Measurements from ENCODE around the gene FBXL17. TPM values are rescaled to one million over a fixed set of nuclear protein-coding genes. Genes with fewer than 3 reads are reported as not detected.

Gene FBXL17
- total RNA-seq, 4 donors from 2014 or later: 11.5 to 28.6 (median 19.9) TPM

DNA sequence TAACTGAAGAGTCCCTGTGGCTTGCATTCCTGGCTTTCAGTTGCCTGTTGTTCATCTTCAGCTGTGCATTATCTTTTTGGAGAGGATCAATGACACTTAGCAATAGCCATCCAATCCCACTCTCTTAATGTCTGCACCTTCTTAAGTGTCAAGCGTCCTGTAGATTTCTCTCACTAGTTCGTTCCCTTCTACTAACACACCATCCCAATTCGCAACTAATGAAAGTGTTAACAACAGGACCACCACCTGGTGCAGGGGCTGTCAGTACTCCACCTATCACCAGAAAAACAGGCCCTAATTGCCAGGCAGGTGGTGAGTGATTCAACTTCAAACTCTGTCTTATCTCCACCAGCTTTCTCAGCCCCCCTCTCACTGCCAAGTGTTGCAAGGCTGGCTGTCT is 541.7 kb downstream of the FBXL17 start:
- Histone ChIP-seq H3K27ac (no peak overlapping the region), H3K4me3 (no peak overlapping the region), H3K27me3 (no peaks in the 10 kb centered on the region), H3K4me1 (no peaks in the 10 kb centered on the region), H3K9me3 (no peaks in the 10 kb centered on the region), H3K36me3 (no peaks in the 10 kb centered on the region)
- no peak for DNase-seq
- intact Hi-C loops (cut with DNase I; ENCODE audit: low total_unique reads): no loop called here
- TF ChIP-seq, protein P1, sequence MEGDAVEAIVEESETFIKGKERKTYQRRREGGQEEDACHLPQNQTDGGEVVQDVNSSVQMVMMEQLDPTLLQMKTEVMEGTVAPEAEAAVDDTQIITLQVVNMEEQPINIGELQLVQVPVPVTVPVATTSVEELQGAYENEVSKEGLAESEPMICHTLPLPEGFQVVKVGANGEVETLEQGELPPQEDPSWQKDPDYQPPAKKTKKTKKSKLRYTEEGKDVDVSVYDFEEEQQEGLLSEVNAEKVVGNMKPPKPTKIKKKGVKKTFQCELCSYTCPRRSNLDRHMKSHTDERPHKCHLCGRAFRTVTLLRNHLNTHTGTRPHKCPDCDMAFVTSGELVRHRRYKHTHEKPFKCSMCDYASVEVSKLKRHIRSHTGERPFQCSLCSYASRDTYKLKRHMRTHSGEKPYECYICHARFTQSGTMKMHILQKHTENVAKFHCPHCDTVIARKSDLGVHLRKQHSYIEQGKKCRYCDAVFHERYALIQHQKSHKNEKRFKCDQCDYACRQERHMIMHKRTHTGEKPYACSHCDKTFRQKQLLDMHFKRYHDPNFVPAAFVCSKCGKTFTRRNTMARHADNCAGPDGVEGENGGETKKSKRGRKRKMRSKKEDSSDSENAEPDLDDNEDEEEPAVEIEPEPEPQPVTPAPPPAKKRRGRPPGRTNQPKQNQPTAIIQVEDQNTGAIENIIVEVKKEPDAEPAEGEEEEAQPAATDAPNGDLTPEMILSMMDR (IDR thresholded peaks at IDR 0.05): no peak
- no peak for TF ChIP-seq POLR2A (IDR thresholded peaks at IDR 0.05)

- Histone ChIP-seq H3K36me3 (no peaks in the 10 kb centered on the region), H3K4me3 (no peak overlapping the region), H3K9me3 (no peaks in the 10 kb centered on the region), H3K27ac (no peak overlapping the region), H3K27me3 (no peaks in the 10 kb centered on the region), H3K4me1 (no peaks in the 10 kb centered on the region)
- DNase-seq: no peak
- intact Hi-C loops (cut with DNase I; ENCODE audit: low total_unique reads): no loop called here
- no peak for TF ChIP-seq POLR2A (IDR thresholded peaks at IDR 0.05)
- TF ChIP-seq, protein P1 (IDR thresholded peaks at IDR 0.05): no peak
Observed at GRCh38 chr5:107835096-107835495, 546.8 kb downstream of the FBXL17 start.

DNA sequence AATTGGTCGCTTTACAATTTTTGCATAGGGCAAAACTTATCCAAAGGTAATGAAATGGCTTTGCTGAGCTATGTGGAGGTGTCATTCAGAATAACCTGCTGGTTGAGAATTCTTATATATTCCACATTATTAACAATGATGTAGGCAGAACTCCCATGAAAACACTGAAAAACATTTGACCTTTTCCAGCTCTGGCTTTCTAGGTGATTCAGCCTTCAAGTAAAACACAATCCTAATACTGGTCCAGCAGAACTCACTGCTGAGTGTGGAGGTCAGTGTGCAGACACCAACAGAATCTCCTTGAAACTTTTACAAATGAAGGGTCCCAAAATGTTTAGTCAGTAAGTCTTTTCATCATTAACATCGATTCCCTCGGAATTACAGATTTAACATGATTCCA is 549.2 kb downstream of the FBXL17 start:
- TF ChIP-seq POLR2A (IDR thresholded peaks at IDR 0.05): no peak
- TF ChIP-seq, protein P1 (IDR thresholded peaks at IDR 0.05): no peak

GRCh38 chr5:107831612-107832395 is 550.1 kb downstream of the FBXL17 start:
- no peak for DNase-seq
- H3K36me3 ChIP-seq: no peaks in the 10 kb centered on the region
- H3K27me3 ChIP-seq: no peaks in the 10 kb centered on the region
- no peak overlapping the region for H3K4me3 ChIP-seq
- H3K9me3 ChIP-seq: no peaks in the 10 kb centered on the region
- TF ChIP-seq POLR2A (IDR thresholded peaks at IDR 0.05): no peak
- TF ChIP-seq, protein P1 (IDR thresholded peaks at IDR 0.05): no peak
- intact Hi-C loops (cut with DNase I; ENCODE audit: low total_unique reads): no loop called here
- no peaks in the 10 kb centered on the region for H3K4me1 ChIP-seq
- H3K27ac ChIP-seq: no peak overlapping the region

More for the DNA sequence above, 549.2 kb downstream of the FBXL17 start:
- Histone ChIP-seq H3K9me3 (no peaks in the 10 kb centered on the region), H3K4me1 (no peaks in the 10 kb centered on the region), H3K36me3 (no peaks in the 10 kb centered on the region), H3K4me3 (no peak overlapping the region), H3K27me3 (no peaks in the 10 kb centered on the region), H3K27ac (no peak overlapping the region)
- intact Hi-C loops (cut with DNase I; ENCODE audit: low total_unique reads): no loop called here
- no peak for DNase-seq

DNA sequence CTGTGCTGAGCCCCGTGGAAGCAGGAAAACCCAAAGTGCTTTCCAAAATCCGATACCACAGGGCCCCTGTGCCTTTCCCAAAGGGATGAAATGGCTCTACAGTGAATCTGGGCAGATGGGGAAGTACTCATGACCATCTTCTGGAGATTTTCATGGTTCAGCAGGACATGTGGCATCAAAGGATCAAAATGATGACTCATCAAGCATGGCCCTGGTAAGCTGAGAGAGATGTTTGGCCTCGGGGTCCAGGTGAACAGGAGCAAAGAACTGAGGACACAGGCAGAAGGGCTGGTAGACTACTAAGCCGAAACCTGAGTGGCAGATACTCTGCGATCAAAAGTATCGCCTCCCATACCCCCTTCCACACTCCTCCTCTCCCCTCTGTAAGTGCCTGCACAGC is 551.1 kb downstream of the FBXL17 start:
- Histone ChIP-seq H3K27me3 (no peaks in the 10 kb centered on the region), H3K9me3 (no peaks in the 10 kb centered on the region), H3K4me3 (no peak overlapping the region), H3K4me1 (no peaks in the 10 kb centered on the region), H3K27ac (no peak overlapping the region), H3K36me3 (no peaks in the 10 kb centered on the region)
- no peak for DNase-seq
- intact Hi-C loops (cut with DNase I; ENCODE audit: low total_unique reads): no loop called here
- TF ChIP-seq POLR2A (IDR thresholded peaks at IDR 0.05): no peak
